ENCODE data around the gene FRMD5.

DNA sequence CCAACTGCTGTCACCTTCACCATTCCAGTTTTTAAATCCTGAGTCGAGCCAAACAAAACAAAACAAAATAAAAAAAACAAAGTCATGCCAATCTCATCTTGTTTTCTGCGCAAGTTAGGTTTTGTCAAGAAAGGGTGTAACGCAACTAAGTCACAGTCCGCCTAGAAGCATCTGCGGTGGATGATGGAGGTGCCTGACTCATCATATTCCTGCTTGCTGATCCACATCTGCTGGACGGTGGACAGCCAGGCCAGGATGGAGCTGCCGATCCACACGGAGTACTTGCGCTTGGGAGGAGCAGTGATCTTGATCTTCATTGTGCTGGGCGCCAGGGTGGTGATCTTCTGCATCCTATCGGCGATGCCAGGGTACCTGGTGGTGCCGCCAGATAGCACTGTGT, 206.2 kb downstream of the FRMD5 start:
- TF ChIP-seq, protein P1, sequence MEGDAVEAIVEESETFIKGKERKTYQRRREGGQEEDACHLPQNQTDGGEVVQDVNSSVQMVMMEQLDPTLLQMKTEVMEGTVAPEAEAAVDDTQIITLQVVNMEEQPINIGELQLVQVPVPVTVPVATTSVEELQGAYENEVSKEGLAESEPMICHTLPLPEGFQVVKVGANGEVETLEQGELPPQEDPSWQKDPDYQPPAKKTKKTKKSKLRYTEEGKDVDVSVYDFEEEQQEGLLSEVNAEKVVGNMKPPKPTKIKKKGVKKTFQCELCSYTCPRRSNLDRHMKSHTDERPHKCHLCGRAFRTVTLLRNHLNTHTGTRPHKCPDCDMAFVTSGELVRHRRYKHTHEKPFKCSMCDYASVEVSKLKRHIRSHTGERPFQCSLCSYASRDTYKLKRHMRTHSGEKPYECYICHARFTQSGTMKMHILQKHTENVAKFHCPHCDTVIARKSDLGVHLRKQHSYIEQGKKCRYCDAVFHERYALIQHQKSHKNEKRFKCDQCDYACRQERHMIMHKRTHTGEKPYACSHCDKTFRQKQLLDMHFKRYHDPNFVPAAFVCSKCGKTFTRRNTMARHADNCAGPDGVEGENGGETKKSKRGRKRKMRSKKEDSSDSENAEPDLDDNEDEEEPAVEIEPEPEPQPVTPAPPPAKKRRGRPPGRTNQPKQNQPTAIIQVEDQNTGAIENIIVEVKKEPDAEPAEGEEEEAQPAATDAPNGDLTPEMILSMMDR (IDR thresholded peaks at IDR 0.05) = no peak
- no peak for TF ChIP-seq POLR2AphosphoS5 (IDR thresholded peaks at IDR 0.05)
